ENCODE data around the gene SLC39A11.
"Not testable (repeated sequence)": the region's sequence is repeated elsewhere in the genome, so short reads cannot be mapped to it uniquely, and the experiment has no call there.

Gene SLC39A11

GRCh38 chr17:72786209-72786608 is 306.3 kb downstream of the SLC39A11 start:
- H3K27me3 ChIP-seq (ENCODE audit: insufficient read depth, low read depth, severe bottlenecking): no peaks in the 10 kb centered on the region
- no peak for DNase-seq
- H3K9me3 ChIP-seq (ENCODE audit: severe bottlenecking): no peaks in the 10 kb centered on the region
- H3K27ac ChIP-seq: no peak overlapping the region
- no peak overlapping the region for H3K4me3 ChIP-seq (ENCODE audit: low read depth, low read length)
- H3K36me3 ChIP-seq: no peaks in the 10 kb centered on the region; the same call in none of the 2 replicates
- TF ChIP-seq CTCF (IDR thresholded peaks at IDR 0.05; ENCODE audit: low read depth, low read length): no peak

- Histone ChIP-seq H3K27ac (no peak overlapping the region), H3K4me3 (ENCODE audit: low read depth, low read length) (no peak overlapping the region), H3K9me3 (ENCODE audit: severe bottlenecking) (no peaks in the 10 kb centered on the region), H3K27me3 (ENCODE audit: insufficient read depth, low read depth, severe bottlenecking) (no peaks in the 10 kb centered on the region), H3K36me3 (no peaks in the 10 kb centered on the region)
- TF ChIP-seq CTCF (IDR thresholded peaks at IDR 0.05; ENCODE audit: low read depth, low read length): no peak
- no peak for DNase-seq
Observed at GRCh38 chr17:72782985-72783701, 309.3 kb downstream of the SLC39A11 start.

- H3K27me3 ChIP-seq (ENCODE audit: insufficient read depth, low read depth, severe bottlenecking); H3K36me3 ChIP-seq; H3K9me3 ChIP-seq (ENCODE audit: severe bottlenecking); H3K27ac ChIP-seq; H3K4me3 ChIP-seq (ENCODE audit: low read depth, low read length); DNase-seq: not testable (repeated sequence)
Observed at GRCh38 chr17:72782437-72782836, 310.1 kb downstream of the SLC39A11 start.

- no peaks in the 10 kb centered on the region for H3K27me3 ChIP-seq (ENCODE audit: insufficient read depth, low read depth, severe bottlenecking)
- peak overlapping the region; percentile 17 for H3K4me3 ChIP-seq (ENCODE audit: low read depth, low read length)
- no peak for TF ChIP-seq CTCF (IDR thresholded peaks at IDR 0.05; ENCODE audit: low read depth, low read length)
- no peaks in the 10 kb centered on the region for H3K9me3 ChIP-seq (ENCODE audit: severe bottlenecking)
- H3K27ac ChIP-seq: peak overlapping the region; percentile 90
- DNase-seq: peak; percentile 89
- peaks cover 19% of the 10 kb centered on the region for H3K36me3 ChIP-seq
Observed at GRCh38 chr17:72778169-72779151, 314.0 kb downstream of the SLC39A11 start.

- no peak for TF ChIP-seq CTCF (IDR thresholded peaks at IDR 0.05; ENCODE audit: low read depth, low read length)
- Histone ChIP-seq H3K9me3 (ENCODE audit: severe bottlenecking) (no peaks in the 10 kb centered on the region), H3K36me3 (peaks cover 29% of the 10 kb centered on the region), H3K4me3 (ENCODE audit: low read depth, low read length) (no peak overlapping the region), H3K27me3 (ENCODE audit: insufficient read depth, low read depth, severe bottlenecking) (no peaks in the 10 kb centered on the region), H3K27ac (no peak overlapping the region)
- no peak for DNase-seq
Observed at GRCh38 chr17:72775919-72776318, 316.6 kb downstream of the SLC39A11 start.

- Histone ChIP-seq H3K27ac (no peak overlapping the region), H3K27me3 (ENCODE audit: insufficient read depth, low read depth, severe bottlenecking) (no peaks in the 10 kb centered on the region), H3K9me3 (ENCODE audit: severe bottlenecking) (peaks cover 6% of the 10 kb centered on the region), H3K36me3 (peaks cover 35% of the 10 kb centered on the region), H3K4me3 (ENCODE audit: low read depth, low read length) (no peak overlapping the region)
- TF ChIP-seq CTCF (IDR thresholded peaks at IDR 0.05; ENCODE audit: low read depth, low read length): no peak
- no peak for DNase-seq
Observed at GRCh38 chr17:72775237-72775636, 317.3 kb downstream of the SLC39A11 start.

Measured in WERI-Rb-1 (cell line).